ENCODE results near the gene WDR46. TPM values are rescaled to one million over a fixed set of nuclear protein-coding genes. Genes with fewer than 3 reads are reported as not detected.

WDR46 gene
- total and polyA plus RNA-seq, 2 of the 8 experiments (the other 6 are each of a cell fraction or from before 2014, with no cell fraction given): 69.7 to 91.0 TPM

DNA sequence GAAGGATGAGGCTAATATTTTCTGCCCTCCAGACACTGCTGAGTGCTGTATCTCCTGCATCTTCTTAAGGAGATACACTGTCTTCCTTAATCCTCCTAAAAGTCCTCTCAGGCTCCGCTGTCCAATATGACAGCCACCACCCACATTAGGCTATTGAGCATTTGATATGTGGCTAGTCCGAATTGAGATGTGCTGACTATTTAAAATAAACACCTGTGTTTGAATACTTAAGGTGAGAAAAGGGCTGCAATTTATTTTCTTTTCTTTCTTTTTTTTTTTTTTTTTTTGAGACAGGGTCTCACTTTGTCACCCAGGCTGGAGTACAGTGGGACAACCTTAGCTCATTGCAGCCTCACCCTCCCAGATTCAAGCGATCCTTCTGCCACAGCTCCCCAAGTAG is 12.8 kb upstream of the WDR46 start:
- no peak overlapping the region for H4K5ac ChIP-seq (ENCODE audit: insufficient read length, low read depth, low read length)
- DNase-seq (ENCODE audit: low read depth in 1 of 2, low spot score in 2 of 2) (no peak), FAIRE-seq (no peak)
- no peak overlapping the region for H3K4ac ChIP-seq (replicated peaks; ENCODE audit: insufficient read length, low read depth, low read length)
- H3K4me3 ChIP-seq (ENCODE audit: extremely low read depth in 1 of 4, insufficient read depth in 2 of 4, low read depth in 3 of 4, low read length in 4 of 4): no peak overlapping the region
- H3K4me2 ChIP-seq (ENCODE audit: insufficient read depth in 1 of 2, low read depth in 2 of 2, low read length in 2 of 2): no peak overlapping the region
- H3K4me1 ChIP-seq (replicated peaks in 1 of 4; ENCODE audit: control insufficient read depth in 3 of 4, insufficient read depth in 4 of 4, low read length in 3 of 4): peaks cover 0 to 4% (median 3%) of the 10 kb centered on the region in 4 experiments; a peak in 6 of 7 replicates
- WGBS, 2 experiments (ENCODE audit: extremely low coverage in 1 of 2, insufficient coverage in 1 of 2, insufficient read length in 1 of 2, insufficient replicate concordance in 2 of 2, low coverage in 1 of 2, low lambda C conversion rate in 2 of 2, missing lambda C conversion rate in 1 of 2): 93% methylated on average over 3 of the region's 3 CpGs; no CpG with 5 or more reads in 1 of the 2 experiments
- no peak overlapping the region for H2BK20ac ChIP-seq (ENCODE audit: low read length)
- H4K8ac ChIP-seq (ENCODE audit: extremely low read depth, insufficient read depth, low read length): no peak overlapping the region
- H3K9ac ChIP-seq (replicated peaks in 1 of 4; ENCODE audit: extremely low read depth in 1 of 4, low read depth in 3 of 4, low read length in 3 of 4): no peak overlapping the region
- ChIA-PET POLR2A (ENCODE audit: partially characterized antibody) (interaction anchor here (0.6 to 16.7 kb wide), 6 partner anchors 13 to 1711 kb away, joined by 3 to 337 read pairs (median 38); partner anchors contain the start of genes B3GALT4, PFDN6, RPS18 and VPS52), CTCF (ENCODE audit: partially characterized antibody) (interaction anchor here (0.6 to 2.9 kb wide), 4 partner anchors 11 to 37 kb away, joined by 4 to 12 read pairs (median 6); no protein-coding TSS in a partner anchor)
- H3K23ac ChIP-seq (ENCODE audit: insufficient read length): no peak overlapping the region
- peaks cover 0 to 17% of the 10 kb centered on the region in 2 experiments; a peak in 2 of 4 replicates for H3K79me2 ChIP-seq (ENCODE audit: control insufficient read depth in 1 of 2, insufficient read depth in 2 of 2, low read length in 2 of 2)
- H4K20me1 ChIP-seq (replicated peaks in 1 of 2; ENCODE audit: control insufficient read depth in 1 of 2, insufficient read depth in 2 of 2, low read length in 2 of 2): peaks cover 0 to 4% of the 10 kb centered on the region in 2 experiments
- no peak overlapping the region for H2BK5ac ChIP-seq (ENCODE audit: low read depth, low read length)
- no peak overlapping the region for H2AK5ac ChIP-seq (ENCODE audit: low read depth, low read length)
- H2BK120ac ChIP-seq (replicated peaks; ENCODE audit: low read depth, low read length): no peak overlapping the region
- no peaks in the 10 kb centered on the region for H3K27me3 ChIP-seq (replicated peaks in 1 of 4; ENCODE audit: control insufficient read depth in 3 of 4, extremely low read depth in 1 of 4, insufficient read depth in 3 of 4, low read length in 3 of 4)
- H2BK12ac ChIP-seq (ENCODE audit: low read depth, low read length): no peak overlapping the region
- H4K91ac ChIP-seq (replicated peaks; ENCODE audit: insufficient read length, low read length): no peak overlapping the region
- no peak overlapping the region for H3K18ac ChIP-seq (ENCODE audit: extremely low read depth, low read length)
- no peak overlapping the region for H2AFZ ChIP-seq (ENCODE audit: low read length)
- H3K9me3 ChIP-seq (ENCODE audit: insufficient read depth in 2 of 2, low read depth in 1 of 2, low read length in 1 of 2): no peaks in the 10 kb centered on the region
- H2BK15ac ChIP-seq (ENCODE audit: low read length): no peak overlapping the region
- TF ChIP-seq BACH1 (IDR thresholded peaks at IDR 0.05; ENCODE audit: low read length) (no peak), RBBP5 (IDR thresholded peaks at IDR 0.05; ENCODE audit: borderline replicate concordance, low read depth, low read length) (no peak), EP300 (IDR thresholded peaks at IDR 0.05; ENCODE audit: borderline replicate concordance in 1 of 2, low read depth in 2 of 2, low read length in 2 of 2) (no peak), POLR2A (IDR thresholded peaks at IDR 0.05; ENCODE audit: control extremely low read depth in 1 of 2, low read depth in 2 of 2, low read length in 2 of 2) (no peak), CHD1 (IDR thresholded peaks at IDR 0.05; ENCODE audit: low read depth, low read length) (no peak)
- H3K36me3 ChIP-seq (ENCODE audit: control insufficient read depth in 2 of 4, insufficient read depth in 4 of 4, low read length in 3 of 4): no peaks in the 10 kb centered on the region; a peak in 2 of 8 replicates
- H3K23me2 ChIP-seq (ENCODE audit: low read depth, low read length): peaks cover 16% of the 10 kb centered on the region
- H3K56ac ChIP-seq (replicated peaks; ENCODE audit: insufficient read length, low read depth, low read length): no peak overlapping the region
- H3K14ac ChIP-seq (ENCODE audit: insufficient read length): no peak overlapping the region
- H3K79me1 ChIP-seq (ENCODE audit: low read depth, low read length): peaks cover 4% of the 10 kb centered on the region; the same call in 1 of the 2 replicates
- no peak overlapping the region for H3K27ac ChIP-seq (ENCODE audit: low read depth, low read length)
